NCI-H2227 (cell line): ENCODE results near the gene APBA2.
"Not testable (repeated sequence)": the region's sequence is repeated elsewhere in the genome, so short reads cannot be mapped to it uniquely, and the experiment has no call there.

Experiments used
- DNase-seq: peaks from one replicate; lab custom pipeline; 2025; ENCODE audit not compliant: unreplicated experiment; lab: John Stamatoyannopoulos, UW

Gene APBA2

GRCh38 chr15:28876845-28877185 is 9.0 kb upstream of the APBA2 start:
- DNase-seq = no peak

- no peak for DNase-seq
Observed at GRCh38 chr15:28878209-28878608, 7.6 kb upstream of the APBA2 start.

GRCh38 chr15:28879551-28879950 is 6.2 kb upstream of the APBA2 start:
- DNase-seq = no peak

DNA sequence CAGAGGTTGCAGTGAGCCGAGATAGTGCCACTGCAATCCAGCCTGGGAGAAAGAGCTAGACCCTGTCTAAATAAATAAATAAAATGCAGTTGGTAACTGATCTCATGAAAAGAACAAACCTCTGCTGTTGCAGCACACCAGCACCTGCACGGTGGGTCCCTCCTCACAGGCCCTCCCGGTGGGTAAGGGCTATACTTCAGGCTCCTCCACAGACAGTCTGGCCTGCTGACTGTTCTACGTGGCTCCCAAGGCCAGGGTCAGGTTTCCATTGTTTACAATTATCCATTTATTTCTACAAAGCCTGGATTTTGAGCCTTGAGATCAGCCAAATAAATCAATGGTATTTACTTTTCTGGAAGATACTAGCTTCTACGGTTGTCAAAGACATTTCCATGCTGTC is 5.1 kb upstream of the APBA2 start:
- DNase-seq = no peak

- no peak for DNase-seq
Observed at GRCh38 chr15:28881170-28881569, 4.6 kb upstream of the APBA2 start.

DNA sequence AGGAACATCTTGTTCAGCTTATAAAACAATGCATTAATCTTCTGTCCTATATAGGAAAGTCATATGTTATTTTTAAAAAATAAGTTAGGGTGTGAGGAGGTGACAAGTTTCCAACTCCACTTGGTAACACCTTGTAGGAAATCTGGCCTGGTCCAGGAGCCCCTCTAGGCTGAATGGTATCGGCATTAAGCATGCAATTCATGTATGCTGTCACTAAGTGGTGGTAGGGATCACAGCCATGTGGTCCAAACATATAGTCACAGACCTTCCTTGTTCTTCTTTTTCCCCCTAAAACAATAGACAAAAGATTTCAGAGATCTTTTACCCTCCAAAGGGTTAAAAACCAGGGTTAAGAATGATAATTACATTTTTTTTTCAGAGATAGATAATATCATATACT is 4.2 kb upstream of the APBA2 start:
- DNase-seq = no peak

DNA sequence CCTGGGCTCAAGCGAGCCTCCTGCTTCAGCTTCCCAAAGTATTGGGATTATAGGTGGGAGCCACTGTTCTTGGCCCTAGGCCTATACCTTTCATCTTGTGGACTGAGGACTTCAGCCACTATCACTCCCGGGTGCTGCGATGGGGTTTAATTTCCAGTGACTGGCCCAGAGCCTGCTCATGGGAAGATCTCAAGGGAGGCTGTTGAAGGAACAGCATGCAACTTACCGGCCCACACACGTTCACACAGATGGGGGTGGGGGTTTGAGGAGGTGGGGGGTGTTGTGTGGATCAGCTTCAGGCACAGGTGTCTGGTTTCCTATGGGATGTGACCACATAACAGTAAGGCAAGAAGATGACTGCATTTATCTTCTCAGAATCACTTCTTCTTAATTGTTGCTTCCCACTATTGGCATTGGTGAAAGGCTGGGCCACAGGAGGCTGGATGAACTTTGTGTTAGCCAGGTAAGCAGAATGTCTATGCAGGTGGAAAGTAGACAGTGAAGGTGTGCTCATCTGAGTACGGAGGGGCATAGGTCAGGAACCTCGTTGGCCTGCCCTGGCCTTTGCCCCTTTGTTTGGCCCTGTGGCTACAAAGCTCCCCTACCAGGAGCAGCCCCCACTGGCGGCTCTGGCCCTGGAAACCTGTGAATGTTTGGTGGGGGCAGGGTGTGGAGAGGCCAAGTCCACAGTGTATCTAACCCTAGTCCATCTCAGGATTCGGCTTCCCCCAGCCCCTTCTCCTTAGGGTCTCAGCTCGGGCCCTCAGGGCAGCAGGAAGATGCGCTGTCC is 1.4 kb upstream of the APBA2 start:
- no peak for DNase-seq

DNA sequence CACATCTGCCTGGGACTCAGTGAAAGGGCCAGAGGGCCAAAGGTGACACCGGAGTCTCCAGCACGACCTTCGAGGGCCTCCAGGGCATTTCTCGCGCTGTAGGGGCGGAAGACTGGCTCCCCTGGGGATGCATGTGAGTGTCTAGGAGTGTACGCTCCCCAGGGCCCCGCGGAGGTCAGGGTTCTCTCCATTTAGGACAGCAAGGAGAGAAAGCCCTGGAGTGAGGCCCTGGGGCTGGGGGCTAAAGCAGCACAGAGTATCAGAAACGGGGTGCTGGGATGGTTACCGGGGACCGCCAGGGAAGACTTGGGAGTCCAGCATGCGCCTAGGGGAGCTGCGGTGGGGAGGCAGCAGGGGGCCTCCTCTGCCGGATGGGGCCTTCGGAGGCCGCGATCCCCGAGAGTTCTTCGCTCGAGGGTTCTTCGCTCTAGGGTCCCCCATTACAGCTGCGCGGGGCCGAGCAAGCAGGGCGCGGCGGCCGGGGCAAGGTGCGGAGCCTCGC is 595 bp upstream of the APBA2 start:
- no peak for DNase-seq

DNA sequence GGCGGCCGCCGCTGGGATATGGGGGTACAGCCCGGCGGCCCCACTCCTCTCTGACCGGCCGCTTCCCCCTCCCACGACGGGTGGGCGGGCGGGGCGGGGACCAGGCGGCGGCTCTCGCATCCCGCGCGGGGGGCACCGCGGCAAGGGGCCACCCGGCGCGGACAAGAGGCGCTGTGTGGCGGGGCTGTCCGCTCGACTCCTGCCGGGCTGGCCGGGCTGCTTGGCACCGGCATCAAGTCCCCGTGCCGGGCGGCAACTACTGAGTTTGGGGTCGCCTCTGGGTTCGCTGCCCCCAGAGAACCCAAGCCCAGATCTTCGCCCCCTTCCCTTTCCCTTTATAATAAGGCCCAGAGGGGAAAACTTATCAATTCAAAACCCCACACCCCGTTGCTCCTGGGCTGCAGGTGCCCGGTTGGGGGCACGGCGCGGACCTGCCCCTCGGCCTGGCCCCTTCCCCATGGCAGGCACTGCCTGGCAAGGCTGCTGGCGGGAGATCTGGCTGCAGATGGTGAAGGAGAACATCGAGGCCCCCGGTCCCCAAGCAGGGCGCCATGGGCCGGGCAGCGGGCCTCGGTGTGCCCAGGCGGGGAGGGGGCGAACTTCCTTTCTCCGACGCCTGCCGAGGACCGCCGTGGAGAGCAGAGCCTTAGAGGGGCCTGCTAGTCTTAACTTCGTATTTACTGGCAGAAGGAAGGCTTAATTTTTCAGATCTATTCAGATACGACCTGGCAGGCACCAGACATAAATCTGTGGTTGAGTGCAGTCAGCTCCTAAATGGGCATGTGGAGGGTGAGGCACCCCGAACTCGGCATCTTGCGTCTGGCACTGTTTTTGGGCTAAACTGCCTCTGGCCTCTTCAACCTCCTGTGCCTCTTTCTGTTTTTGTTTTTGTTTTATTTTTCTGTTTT is 911 bp downstream of the APBA2 start:
- DNase-seq = no peak

DNA sequence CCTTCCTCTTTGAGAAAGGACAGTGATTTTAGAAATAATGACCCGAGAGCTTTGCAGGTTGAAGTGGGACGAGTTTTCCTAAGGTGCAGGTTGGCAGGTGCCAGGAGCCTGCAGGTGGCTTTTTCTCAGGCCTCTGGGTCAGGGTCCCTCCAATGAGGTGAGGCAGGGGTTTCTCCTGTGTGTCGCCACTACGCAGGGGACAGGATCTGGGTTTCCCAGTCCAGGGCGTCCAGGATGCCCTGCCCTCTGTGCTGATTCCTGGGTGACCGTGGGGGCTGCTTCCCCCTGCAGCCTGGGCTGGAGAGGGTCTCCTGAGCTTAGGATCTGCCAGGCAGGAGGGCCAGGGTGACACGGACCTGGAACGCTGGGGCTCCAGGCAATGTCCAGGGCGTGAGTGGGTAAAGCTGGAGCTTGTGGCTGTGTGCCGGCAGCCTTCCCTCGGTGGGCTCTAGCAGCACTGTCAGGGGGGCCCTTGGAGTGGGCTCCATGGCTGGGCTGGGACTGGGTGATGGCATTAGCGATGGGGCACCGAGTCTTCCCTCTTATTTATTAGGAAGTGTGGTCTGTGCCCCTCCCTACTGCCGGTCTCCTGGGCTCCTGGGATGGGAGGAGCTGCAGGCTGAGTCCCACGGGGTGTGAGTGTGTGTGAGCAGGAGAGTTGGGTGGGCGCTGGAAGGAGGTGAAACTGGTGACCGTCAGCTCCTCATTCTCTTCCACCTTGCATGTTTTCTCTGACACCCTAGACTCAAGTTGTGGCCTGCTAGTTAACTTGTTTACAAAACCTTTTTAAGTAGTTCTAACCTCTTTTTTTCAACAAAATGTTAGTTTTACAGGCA is 1.8 kb downstream of the APBA2 start:
- no peak for DNase-seq

DNA sequence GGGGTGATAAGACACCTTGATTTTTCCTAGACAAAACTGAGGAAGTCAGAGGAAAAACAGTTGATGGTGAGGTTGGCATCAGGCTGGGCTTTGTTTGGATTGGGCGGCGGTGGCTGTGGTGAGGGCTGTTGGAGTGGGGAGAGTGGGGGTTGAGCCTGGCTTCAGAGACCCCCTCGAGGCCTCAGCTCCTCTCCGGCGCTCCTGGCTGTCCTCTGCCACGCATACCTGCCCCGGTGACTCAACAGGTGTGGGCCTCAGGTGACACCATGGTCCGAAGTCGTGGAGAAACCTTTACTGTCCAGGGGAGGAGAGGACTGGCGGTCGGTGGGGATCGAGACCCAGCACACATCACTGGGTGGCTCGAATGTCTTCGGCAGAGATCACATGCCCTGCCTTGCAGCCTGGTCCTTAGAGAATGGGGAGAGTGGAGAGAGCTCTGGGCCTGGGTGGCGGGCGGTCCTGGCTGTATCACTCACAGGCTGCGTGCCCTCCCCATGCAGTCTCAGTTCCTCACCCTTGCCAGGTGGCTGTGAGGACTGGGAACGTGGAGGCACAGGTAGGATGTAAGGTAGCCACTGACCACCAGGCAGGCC is 2.6 kb downstream of the APBA2 start:
- DNase-seq = no peak

GRCh38 chr15:28888900-28889299 is 3.1 kb downstream of the APBA2 start:
- no peak for DNase-seq

- no peak for DNase-seq
Observed at GRCh38 chr15:28889346-28889745, 3.6 kb downstream of the APBA2 start.

DNA sequence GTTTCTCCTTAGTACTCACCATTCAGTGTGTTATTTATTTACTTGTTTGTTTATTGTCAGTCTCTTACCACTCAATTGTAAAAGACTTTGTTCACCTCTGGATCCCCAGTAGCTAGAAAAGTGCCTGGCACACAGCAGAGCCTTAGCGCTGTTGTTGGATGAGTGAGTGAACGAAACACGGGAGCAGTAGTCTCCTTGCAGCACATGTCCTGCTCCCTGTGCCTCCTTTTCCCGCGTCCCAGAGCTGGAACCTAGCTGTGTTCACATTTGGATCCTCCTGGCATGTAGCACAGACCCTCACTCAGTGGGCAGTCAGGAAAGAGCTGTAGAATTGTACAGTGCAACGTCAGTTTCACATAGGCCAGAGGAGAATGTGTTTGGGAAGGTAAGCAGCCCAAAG is 4.1 kb downstream of the APBA2 start:
- DNase-seq = not testable (repeated sequence)

DNA sequence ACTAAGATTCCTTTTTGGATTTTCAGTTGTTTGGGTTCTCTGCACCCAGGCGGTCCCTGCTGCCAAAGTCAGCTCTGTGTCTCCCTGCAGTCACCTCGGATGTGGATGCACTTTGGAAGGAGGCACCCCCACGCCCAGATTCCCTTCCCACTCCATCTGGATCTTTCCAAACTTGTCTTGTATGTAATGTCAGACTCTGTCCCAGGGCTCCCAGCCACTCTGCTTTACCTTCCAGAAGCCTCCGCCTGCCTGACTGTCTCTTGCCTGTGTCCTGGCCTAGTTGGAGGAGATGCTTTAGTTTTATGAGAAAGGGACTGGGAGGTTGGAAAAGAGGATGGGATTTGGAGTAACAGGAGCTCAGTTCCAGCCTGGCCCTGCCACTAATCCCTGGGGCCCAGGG is 4.5 kb downstream of the APBA2 start:
- DNase-seq = not testable (repeated sequence)

DNA sequence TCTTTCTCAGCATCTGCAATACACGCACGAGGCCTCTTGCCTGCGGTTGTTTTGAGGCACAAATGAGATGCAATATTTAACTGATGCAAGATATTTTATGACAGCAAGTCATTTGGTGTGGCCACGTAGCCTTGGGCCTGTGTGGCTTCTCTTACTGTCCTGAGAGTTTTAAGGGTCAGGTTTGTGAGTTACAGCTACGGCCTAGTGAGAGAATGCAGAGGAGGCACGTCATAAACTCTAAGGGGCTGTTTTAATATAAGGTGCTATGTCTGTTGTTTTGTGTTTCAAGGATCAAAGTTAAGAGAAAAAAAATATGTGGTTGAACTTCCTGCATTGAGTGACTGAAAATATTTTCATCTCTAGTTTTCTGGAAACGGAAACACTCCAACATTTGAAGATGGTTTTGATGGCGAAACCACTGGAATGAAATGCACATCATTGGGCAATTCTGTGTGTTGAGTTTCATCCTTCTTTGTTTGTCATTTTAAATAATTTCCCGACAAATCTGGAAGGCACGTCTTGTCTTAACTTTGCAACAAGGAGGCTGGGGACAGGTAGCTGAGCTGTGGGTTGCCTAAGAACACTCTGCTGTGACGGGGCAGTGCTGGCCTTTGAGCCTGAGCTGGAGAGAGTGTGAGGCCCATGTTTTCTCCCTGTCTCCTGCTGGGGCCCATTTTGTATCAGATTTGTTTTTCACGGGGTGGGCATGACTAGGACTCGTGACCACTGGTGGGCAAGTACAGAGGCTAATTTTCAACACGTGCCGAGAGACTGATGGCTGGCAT is 5.1 kb downstream of the APBA2 start:
- no peak for DNase-seq

DNA sequence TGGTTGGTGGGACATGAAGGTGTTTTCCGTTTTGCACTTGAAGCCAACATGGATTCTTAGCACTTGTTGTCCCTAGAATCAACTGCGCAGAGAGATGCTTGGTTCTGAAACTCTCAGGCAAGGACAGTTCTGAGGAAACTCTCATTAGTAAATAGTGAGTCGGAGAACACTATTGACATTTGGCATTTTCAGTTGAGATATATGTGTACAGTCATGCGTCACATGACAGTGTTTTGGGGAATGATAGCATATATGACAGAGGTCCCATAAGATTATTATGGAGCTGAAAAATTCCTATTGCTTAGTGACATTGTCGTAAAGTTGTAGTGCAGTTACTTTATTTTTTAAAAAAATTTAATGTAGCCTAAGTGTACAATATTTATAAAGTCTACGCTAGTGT is 5.8 kb downstream of the APBA2 start:
- no peak for DNase-seq

DNA sequence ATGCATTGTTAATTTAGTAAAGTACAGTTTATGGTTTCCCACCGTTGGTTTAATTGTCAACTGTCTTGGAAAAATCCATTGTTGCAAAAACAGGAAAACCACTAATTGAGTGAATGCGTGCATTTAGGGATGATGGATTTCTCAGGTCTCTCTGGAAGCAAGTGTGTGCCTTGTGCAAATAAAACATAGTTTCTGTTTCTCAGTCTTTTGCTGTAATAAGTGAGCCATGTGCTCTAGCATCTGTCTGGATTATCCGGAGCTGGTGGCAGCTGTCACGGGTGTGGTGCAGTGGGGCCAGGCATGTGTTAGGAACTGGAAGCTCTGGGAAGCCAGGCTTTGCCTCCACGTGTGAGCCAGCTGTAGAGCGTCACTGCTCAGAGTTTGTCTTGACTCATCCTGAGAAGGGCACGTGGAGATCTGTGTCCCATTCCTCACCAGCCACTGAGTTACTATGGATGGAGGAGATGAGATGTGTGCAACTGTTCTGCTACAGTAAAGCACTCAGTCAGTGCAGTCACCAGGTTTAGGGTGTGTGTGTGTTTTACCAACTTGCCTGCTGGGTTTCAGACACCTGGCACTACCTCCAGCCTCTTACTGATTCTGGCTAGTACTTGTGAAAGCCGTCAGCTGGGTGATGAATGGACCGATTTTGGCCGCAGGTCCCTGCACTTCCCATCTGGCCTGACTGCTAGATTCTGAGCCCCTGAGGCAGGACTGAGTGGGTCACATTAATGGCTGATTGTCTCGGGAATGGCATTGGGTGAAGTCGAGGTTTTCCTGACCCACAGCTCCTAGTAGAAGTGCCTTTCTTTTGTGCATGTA is 7.2 kb downstream of the APBA2 start:
- no peak for DNase-seq

- no peak for DNase-seq
Observed at GRCh38 chr15:28894631-28895030, 8.9 kb downstream of the APBA2 start.
